HG03460 (cell line): Measurements from ENCODE around the gene TXLNA.
A peak's percentile ranks its signal among the peaks of the same experiment; 100 is the strongest.

ENCODE experiments used
- ATAC-seq: cut with Tn5 transposase; IDR thresholded peaks from one replicate; pipeline ENCODE4 v1.9.1; 2021; ENCODE audit not compliant: unreplicated experiment

TXLNA gene

DNA sequence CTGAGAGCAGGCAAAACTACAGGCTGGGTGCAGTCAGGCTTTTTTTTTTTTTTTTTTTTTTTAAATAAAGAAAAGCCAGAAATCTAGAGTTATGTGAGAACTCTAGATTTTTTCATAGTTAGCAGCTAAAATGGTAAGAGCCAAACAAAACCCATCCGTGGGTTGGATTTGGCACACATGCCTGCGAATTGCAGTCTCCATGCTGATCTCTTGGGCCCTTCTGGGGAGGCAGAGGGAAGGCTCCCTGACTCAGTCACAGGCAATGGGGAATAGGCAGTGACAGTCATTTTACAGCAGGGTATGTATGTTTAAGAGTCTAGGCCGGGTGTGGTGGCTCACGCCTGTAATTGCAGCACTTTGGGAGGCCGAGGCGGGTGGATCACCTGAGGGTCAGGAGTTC lies 2.6 kb downstream of the TXLNA start:
- no peak for ATAC-seq

- ATAC-seq: no peak
Measured at GRCh38 chr1:32184650-32185049, 5.2 kb downstream of the TXLNA start.

- no peak for ATAC-seq
Measured at GRCh38 chr1:32186077-32186476, 6.6 kb downstream of the TXLNA start.

- ATAC-seq: no peak
Measured at GRCh38 chr1:32186491-32186890, 7.0 kb downstream of the TXLNA start.

GRCh38 chr1:32187850-32188249 lies 8.4 kb downstream of the TXLNA start:
- ATAC-seq: no peak

- no peak for ATAC-seq
Measured at GRCh38 chr1:32192220-32192948, 12.9 kb downstream of the TXLNA start.

DNA sequence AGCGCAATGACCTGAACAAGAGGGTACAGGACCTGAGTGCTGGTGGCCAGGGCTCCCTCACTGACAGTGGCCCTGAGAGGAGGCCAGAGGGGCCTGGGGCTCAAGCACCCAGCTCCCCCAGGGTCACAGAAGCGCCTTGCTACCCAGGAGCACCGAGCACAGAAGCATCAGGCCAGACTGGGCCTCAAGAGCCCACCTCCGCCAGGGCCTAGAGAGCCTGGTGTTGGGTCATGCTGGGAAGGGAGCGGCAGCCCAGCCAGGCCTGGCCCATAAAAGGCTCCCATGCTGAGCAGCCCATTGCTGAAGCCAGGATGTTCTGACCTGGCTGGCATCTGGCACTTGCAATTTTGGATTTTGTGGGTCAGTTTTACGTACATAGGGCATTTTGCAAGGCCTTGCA lies 15.5 kb downstream of the TXLNA start:
- ATAC-seq: no peak

DNA sequence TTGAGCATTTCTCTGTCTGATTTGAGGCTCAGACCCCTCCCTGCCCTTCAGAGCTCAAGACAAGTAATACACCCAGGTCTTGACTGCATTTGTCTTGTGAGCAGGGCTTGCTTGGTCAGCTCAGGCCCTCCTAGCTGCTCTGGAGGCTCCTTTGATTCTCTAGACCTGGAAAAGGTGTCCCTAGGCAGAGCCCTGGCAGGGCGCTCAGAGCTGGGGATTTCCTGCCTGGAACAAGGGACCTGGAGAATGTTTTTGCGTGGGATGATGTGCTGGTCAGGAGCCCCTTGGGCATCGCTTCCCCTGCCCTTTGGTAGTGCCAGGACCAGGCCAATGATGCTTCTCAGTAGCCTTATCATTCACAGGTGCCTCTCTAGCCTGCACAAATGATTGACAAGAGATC lies 16.1 kb downstream of the TXLNA start:
- no peak for ATAC-seq

- ATAC-seq: no peak
Measured at GRCh38 chr1:32195972-32196823, 16.7 kb downstream of the TXLNA start.

DNA sequence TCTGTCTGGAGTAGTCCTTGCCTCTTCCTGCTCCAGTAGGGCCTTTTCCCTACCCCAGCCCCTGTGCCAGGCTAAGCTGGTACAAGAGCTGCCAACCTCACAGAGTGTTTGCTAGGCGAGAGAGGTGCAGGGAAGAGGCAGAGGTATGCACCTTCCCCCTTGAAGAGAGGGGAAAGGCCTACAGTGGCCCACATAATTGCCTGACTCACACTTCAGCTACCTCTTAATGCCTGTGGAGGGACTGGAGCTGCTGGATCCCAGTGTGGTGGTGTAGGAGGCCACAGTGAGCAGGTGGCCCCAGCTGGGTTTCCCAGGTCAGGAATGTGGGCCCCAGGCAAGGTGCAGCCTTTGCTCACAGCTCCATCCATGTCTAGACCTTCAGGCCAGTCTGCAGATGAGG lies 17.6 kb downstream of the TXLNA start:
- no peak for ATAC-seq

- ATAC-seq: no peak
Measured at GRCh38 chr1:32197837-32198236, 18.4 kb downstream of the TXLNA start.

DNA sequence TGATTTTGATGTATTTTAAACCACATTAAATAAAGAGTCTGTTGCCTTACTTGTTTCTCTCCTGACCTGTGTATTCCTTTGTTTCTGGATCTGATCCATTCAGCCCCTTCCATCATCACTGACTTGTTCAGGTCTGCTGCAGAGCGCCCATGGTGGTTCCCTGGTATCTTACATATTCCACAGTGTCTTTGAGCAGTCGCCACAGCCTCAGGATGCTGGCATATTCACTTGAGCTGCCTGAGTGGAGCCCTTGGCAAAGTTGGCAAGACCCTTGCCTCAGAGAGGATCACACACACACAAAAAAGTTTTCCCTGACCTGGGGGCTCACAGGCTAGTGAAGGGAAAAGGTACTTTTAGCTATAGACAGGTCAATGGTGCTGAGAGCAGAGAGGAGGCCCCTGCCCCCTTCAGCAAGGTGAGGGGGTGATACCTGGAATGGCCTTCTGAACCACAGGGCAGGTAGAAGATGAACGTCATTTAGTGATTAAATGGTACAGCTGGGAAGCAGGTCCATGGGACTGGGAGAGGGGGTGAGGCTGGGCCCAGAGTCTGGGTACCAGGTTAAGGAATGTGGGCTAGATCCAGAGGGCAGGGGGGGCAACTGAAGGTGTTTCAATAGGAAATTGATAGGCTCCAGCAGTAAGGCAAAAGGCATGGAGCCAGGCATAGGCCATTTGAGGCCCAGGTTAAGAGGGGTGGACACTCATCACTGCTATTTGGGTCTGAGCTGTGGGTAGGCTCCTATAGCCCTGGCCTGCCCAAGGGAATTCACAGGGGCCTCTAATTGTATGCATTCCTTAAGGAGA lies 19.0 kb downstream of the TXLNA start:
- ATAC-seq: no peak

DNA sequence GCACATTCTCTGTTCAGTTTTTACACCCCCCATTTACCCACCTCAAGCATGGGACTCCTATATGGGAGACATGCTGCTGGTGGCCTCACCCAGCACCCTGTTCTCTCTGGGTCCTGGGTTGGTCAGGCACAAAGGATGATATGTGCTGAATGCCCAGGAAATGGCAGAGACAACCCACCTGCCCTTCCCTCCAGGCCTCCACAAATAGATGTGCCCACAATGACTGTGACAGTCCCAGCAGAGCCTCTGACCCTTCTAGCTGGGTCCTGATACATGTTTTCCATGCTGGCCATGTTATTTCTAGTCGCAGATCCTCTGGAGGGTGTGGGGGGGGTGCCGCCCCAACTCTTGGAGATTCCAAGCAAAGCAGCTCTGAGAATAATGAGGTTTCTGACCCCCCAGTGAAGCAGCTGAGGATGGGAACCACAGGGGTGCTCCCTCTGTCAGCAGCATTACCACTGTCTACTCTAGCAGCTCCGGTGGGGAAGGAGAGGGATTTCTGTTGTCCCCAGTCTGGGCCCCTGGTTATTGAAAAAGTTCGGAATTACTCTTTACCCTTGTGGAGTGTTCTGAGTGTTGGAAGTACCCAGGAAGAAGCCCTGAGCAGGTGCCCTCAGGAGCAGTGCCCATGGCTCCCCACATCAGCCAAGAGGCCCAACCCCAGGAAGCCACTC lies 19.7 kb downstream of the TXLNA start:
- ATAC-seq: no peak

DNA sequence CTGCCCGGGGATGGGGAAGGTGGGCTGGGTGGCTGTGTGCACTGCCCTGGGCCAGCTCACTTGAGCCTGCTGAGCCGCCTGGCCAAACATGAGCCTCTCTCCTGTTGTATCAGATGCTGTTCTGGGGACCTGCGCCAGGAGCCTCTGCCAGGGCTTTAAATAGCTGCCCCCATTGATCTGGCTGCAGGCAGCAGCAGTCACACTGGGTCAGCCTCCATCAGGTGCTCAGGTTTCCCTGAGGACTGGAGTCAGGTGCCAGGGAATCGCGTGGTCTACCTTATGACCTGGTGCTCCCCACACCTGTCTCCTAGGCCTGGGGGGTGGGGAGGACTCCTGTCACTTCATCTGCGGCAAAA lies 20.2 kb downstream of the TXLNA start:
- ATAC-seq: no peak

GRCh38 chr1:32200226-32201010 lies 20.9 kb downstream of the TXLNA start, which contains the start of gene CCDC28B:
Gene CCDC28B (plus strand): TSS chr1:32200595. CDS start chr1:32201936, 1,341 bp downstream.
- ATAC-seq: no peak

- peak; percentile 34 for ATAC-seq
Measured at GRCh38 chr1:32201011-32201855, 21.8 kb downstream of the TXLNA start.

DNA sequence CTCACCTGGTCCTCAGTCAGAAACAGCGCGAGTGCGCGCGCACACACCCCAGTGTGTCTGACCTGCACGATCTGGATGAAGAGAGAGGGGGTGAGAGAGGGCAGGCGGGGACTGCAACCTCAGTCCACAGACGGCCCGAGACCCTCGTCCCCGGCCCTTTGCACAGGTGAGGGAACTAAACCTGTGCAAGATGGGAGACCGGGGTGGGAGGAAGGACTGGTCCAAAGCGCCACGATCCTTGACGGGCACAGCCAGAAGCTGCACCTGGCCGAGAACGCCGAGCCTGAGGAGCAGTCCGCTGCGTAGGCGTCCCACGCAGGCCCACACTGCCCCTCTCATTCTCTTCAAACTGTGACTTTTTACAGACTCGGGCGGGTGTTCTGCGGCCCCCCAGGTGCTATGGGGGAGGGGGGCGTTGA lies 25.5 kb downstream of the TXLNA start:
- no peak for ATAC-seq

DNA sequence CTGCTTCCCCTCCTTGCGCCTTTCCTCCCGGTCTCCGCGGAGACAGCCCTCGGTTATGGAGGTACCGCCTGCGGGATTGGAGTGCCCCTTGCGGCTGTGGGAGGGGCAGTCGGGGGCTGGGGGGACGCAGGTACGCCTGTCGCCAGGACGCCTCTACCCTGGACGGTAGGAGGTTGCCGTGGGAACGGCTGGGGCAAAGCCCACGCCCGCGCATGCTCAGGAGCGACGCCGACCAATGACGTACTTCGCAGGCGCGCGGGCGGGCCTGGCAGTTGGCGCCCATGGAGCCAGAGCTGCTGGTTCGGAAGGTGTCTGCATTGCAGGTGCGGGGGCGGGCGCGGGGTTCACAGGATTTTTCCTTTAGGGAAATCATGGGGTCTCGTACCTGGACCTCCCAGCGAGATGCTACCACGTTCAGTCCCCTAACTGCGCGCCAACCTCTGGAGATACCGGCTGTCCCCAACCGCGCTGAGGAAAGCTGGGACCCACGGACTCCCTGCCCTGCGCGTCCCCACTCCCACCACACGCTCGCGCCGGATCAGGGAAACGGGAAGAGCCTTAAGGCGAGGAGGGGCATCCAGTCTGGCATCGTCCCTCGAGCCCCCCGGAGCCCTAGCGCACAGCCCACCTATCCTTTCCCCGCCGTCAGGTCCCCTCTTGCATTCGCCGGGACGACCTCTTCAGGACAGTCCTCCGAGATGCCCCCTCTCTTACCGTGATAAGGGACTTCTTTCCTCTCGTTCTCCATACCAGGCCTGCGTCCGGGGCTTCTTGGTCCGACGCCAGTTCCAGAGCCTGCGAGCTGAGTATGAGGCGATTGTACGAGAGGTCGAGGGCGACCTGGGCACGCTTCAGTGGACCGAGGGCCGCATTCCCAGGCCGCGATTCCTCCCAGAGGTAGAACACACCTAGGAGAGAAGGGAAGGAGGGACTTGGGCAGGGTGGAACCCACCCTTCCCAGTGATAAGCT lies 26.2 kb downstream of the TXLNA start, which contains the start of gene IQCC:
IQCC (plus strand) TSS at position 271 of the 970 bp plus-strand sequence; CDS start at position 282, 11 bp downstream.
- ATAC-seq: no peak
